Stimulated activated CD8-positive, alpha-beta memory T cell treated with anti-CD3 and anti-CD28 coated beads, Interleukin-4, amount 100 ng/mL, for 4 hours (primary cell): Measurements from ENCODE around the gene ALKBH6.

Experiments used
- DNase-seq, 2 donors: peaks; one replicate each; pipeline ENCODE4 v3.0.0-alpha.2; 2020; ENCODE audit warnings: low read depth in 2 of 2, low spot score in 1 of 2

The ALKBH6 gene

GRCh38 chr19:35960432-35960972 lies 53.5 kb downstream of the ALKBH6 start:
- no peak for DNase-seq

DNA sequence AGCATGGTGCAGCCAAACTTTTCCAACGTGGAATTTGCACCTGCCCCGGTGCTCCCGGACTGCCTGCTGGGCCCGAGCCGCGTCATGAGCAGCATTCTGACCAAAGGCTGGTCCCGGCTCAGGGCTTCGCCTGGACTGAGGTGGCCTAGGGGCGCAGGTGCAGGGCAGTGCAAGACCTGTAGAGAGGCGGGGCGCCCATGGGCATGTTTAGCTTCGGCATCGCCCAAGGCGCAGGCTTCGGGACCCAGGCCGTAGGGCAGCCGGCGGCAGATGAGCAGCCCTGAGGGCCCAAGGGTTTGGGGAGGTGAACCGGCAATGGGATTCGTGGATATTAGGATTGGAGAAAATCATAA lies 54.1 kb downstream of the ALKBH6 start:
- no peak for DNase-seq
